Measurements from ENCODE around the gene SPRR2G.
"Not testable (repeated sequence)": the region's sequence is repeated elsewhere in the genome, so short reads cannot be mapped to it uniquely, and the experiment has no call there.

Gene SPRR2G

DNA sequence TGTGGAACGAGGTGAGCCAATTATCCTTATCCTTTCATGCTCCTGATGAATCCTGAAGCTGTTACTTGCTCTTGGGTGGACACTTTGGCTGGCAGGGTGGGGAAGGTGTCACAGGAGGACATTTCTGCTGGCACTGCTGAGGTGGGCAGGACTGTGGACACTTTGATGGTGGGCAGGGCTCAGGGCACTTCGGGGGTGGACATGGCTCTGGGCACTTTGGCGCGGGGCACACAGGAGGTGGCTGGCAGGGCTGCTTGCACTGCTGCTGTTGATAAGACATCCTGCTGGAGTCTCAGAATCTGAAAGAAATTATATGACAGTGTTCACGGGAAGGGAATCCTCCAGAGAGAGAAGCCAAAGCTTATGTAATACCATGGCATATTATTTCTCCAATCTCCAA lies 38.2 kb downstream of the SPRR2G start:
- DNase-seq: not testable (repeated sequence)

GRCh38 chr1:153100245-153100644 lies 50.4 kb downstream of the SPRR2G start:
- DNase-seq: no peak

Data from activated CD8-positive, alpha-beta memory T cell treated with anti-CD3 and anti-CD28 coated beads, Interleukin-2, amount 50 U/mL, for 4 hours (primary cell).